Measurements from ENCODE around the gene AUTS2. TPM values are rescaled to one million over a fixed set of nuclear protein-coding genes. Genes with fewer than 3 reads are reported as not detected.

The AUTS2 gene
- polyA plus RNA-seq, 1 donor from 2014 or later = 97.3 TPM

DNA sequence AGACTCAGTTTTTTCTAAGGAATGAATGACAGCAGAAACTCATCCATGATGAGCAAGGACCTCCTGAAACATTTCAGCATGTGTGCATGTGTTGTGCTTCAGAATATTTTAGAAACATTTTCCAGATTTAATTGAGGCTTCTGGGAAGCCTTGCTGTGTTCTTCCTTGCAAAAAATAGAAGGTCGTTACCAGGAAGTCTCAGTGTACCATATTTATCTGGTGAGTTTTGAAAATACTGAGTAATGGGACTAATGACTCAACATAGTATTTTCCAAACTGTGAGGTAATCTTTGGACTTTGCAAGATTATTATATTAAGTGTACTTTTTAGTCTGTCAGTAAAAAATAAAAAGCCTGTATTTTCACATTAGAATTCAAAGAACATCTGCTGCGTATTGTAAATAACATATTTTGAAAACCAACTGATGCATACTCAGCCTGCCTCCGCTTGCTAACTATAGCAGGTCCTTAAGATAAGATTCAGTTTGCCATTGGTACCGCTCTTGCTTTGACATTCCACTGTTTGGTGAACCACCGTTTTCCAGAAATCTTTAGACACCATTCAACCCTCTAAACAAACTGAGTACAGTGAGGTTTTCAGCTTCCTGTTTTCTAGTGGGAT lies 794.1 kb downstream of the AUTS2 start:
- H3K79me2 ChIP-seq (replicated peaks; ENCODE audit: insufficient read depth, low read length) = no peaks in the 10 kb centered on the region
- no peaks in the 10 kb centered on the region for H3F3A ChIP-seq (ENCODE audit: insufficient read depth, low read length, poor library complexity, severe bottlenecking)
- no peak overlapping the region for H3K9ac ChIP-seq (ENCODE audit: low read length)
- no peaks in the 10 kb centered on the region for H3K9me2 ChIP-seq (ENCODE audit: insufficient read depth, low read length)
- H2AFZ ChIP-seq (ENCODE audit: low read depth, low read length) = no peak overlapping the region
- TF ChIP-seq TAF1 (IDR thresholded peaks at IDR 0.05; ENCODE audit: low read depth) = no peak
- TF ChIP-seq, protein P1, sequence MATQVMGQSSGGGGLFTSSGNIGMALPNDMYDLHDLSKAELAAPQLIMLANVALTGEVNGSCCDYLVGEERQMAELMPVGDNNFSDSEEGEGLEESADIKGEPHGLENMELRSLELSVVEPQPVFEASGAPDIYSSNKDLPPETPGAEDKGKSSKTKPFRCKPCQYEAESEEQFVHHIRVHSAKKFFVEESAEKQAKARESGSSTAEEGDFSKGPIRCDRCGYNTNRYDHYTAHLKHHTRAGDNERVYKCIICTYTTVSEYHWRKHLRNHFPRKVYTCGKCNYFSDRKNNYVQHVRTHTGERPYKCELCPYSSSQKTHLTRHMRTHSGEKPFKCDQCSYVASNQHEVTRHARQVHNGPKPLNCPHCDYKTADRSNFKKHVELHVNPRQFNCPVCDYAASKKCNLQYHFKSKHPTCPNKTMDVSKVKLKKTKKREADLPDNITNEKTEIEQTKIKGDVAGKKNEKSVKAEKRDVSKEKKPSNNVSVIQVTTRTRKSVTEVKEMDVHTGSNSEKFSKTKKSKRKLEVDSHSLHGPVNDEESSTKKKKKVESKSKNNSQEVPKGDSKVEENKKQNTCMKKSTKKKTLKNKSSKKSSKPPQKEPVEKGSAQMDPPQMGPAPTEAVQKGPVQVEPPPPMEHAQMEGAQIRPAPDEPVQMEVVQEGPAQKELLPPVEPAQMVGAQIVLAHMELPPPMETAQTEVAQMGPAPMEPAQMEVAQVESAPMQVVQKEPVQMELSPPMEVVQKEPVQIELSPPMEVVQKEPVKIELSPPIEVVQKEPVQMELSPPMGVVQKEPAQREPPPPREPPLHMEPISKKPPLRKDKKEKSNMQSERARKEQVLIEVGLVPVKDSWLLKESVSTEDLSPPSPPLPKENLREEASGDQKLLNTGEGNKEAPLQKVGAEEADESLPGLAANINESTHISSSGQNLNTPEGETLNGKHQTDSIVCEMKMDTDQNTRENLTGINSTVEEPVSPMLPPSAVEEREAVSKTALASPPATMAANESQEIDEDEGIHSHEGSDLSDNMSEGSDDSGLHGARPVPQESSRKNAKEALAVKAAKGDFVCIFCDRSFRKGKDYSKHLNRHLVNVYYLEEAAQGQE (IDR thresholded peaks at IDR 0.05; ENCODE audit: borderline replicate concordance) = no peak
- no peak overlapping the region for H3K4me3 ChIP-seq (ENCODE audit: low read length)
- H3K27me3 ChIP-seq (ENCODE audit: insufficient read depth, low read depth, low read length) = no peaks in the 10 kb centered on the region
- no peaks in the 10 kb centered on the region for H4K20me1 ChIP-seq (ENCODE audit: insufficient read depth)
- no peaks in the 10 kb centered on the region for H3K9me3 ChIP-seq (ENCODE audit: low read length)
- H3K27ac ChIP-seq (ENCODE audit: low read length) = no peak overlapping the region
- no peaks in the 10 kb centered on the region for H3K36me3 ChIP-seq (ENCODE audit: insufficient read depth, low read length)
- H3K4me2 ChIP-seq (ENCODE audit: low read length) = no peak overlapping the region

DNA sequence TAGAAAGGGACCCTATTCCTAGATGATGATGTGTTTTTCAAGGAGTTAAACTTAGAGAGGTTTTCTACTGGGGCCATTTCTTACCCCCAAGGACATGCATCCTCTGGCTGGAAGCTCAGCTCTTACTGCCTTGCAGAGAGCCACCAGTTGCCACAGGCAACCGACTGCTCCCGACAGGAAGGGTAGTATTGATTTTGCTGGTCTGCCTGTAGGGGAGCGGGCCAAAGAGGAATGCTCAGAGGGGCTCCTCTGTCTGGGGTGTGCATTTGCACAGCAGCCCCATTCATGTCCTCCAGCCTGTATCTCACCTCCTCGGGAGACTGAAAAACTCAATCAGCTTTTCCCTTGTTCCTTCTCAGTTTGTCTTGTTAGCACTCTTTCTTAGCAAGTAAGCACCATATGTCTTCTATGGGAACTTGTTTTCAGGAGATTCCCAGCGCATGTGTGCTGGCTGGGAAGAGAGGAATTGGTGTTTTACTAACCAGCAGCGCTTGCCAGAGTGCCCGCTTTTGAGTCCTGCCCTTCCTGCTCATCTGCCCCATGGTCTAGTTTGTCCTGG lies 794.7 kb downstream of the AUTS2 start:
- Histone ChIP-seq H3K9ac (ENCODE audit: low read length) (no peak overlapping the region), H3K9me3 (ENCODE audit: low read length) (no peaks in the 10 kb centered on the region), H3K36me3 (ENCODE audit: insufficient read depth, low read length) (no peaks in the 10 kb centered on the region), H3K79me2 (replicated peaks; ENCODE audit: insufficient read depth, low read length) (no peaks in the 10 kb centered on the region), H2AFZ (ENCODE audit: low read depth, low read length) (no peak overlapping the region), H3K27ac (ENCODE audit: low read length) (no peak overlapping the region), H3K9me2 (ENCODE audit: insufficient read depth, low read length) (no peaks in the 10 kb centered on the region), H4K20me1 (ENCODE audit: insufficient read depth) (no peaks in the 10 kb centered on the region), H3F3A (ENCODE audit: insufficient read depth, low read length, poor library complexity, severe bottlenecking) (no peaks in the 10 kb centered on the region), H3K27me3 (ENCODE audit: insufficient read depth, low read depth, low read length) (no peaks in the 10 kb centered on the region), H3K4me2 (ENCODE audit: low read length) (no peak overlapping the region), H3K4me3 (ENCODE audit: low read length) (no peak overlapping the region)
- TF ChIP-seq EZH2 (IDR thresholded peaks at IDR 0.05; ENCODE audit: borderline replicate concordance, insufficient read depth, low read length, poor library complexity, severe bottlenecking) (no peak), TAF1 (IDR thresholded peaks at IDR 0.05; ENCODE audit: low read depth) (no peak)
- TF ChIP-seq, protein P2, sequence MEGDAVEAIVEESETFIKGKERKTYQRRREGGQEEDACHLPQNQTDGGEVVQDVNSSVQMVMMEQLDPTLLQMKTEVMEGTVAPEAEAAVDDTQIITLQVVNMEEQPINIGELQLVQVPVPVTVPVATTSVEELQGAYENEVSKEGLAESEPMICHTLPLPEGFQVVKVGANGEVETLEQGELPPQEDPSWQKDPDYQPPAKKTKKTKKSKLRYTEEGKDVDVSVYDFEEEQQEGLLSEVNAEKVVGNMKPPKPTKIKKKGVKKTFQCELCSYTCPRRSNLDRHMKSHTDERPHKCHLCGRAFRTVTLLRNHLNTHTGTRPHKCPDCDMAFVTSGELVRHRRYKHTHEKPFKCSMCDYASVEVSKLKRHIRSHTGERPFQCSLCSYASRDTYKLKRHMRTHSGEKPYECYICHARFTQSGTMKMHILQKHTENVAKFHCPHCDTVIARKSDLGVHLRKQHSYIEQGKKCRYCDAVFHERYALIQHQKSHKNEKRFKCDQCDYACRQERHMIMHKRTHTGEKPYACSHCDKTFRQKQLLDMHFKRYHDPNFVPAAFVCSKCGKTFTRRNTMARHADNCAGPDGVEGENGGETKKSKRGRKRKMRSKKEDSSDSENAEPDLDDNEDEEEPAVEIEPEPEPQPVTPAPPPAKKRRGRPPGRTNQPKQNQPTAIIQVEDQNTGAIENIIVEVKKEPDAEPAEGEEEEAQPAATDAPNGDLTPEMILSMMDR (IDR thresholded peaks at IDR 0.05; ENCODE audit: poor library complexity, severe bottlenecking) = no peak

DNA sequence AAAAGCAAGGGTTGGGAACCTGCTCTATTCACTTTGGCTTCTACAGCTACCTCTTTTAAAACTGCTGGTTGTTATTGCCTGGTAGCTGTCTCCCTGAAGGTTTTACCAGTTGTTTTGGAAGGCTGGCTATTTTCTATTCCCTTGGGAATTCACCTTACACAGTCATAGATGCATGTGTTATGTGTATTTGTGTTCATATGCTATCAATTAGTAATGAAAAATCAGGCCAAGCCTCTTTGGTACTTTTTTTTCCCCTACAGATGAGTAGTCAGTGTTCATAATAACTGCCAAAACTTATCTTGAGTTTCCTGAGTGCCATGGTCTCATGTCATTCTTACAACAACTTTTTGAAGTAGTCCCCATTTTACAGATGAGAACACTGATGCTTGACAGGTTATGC lies 795.7 kb downstream of the AUTS2 start:
- Histone ChIP-seq H3K9me2 (ENCODE audit: insufficient read depth, low read length) (no peaks in the 10 kb centered on the region), H3K4me2 (ENCODE audit: low read length) (no peak overlapping the region), H3K79me2 (replicated peaks; ENCODE audit: insufficient read depth, low read length) (no peaks in the 10 kb centered on the region), H3F3A (ENCODE audit: insufficient read depth, low read length, poor library complexity, severe bottlenecking) (no peaks in the 10 kb centered on the region), H3K9me3 (ENCODE audit: low read length) (no peaks in the 10 kb centered on the region), H3K27me3 (ENCODE audit: insufficient read depth, low read depth, low read length) (no peaks in the 10 kb centered on the region), H3K27ac (ENCODE audit: low read length) (no peak overlapping the region), H3K9ac (ENCODE audit: low read length) (no peak overlapping the region), H3K36me3 (ENCODE audit: insufficient read depth, low read length) (no peaks in the 10 kb centered on the region), H4K20me1 (ENCODE audit: insufficient read depth) (no peaks in the 10 kb centered on the region), H2AFZ (ENCODE audit: low read depth, low read length) (no peak overlapping the region), H3K4me3 (ENCODE audit: low read length) (no peak overlapping the region)
- no peak for TF ChIP-seq EZH2 (IDR thresholded peaks at IDR 0.05; ENCODE audit: borderline replicate concordance, insufficient read depth, low read length, poor library complexity, severe bottlenecking)
- TF ChIP-seq, protein P1 (IDR thresholded peaks at IDR 0.05; ENCODE audit: borderline replicate concordance) = no peak
- TF ChIP-seq MXI1 (conservative IDR thresholded peaks at IDR 0.05; ENCODE audit: poor library complexity, severe bottlenecking) = no peak
- no peak for TF ChIP-seq SMC3 (conservative IDR thresholded peaks at IDR 0.05; ENCODE audit: poor library complexity)
- TF ChIP-seq, protein P2 (IDR thresholded peaks at IDR 0.05; ENCODE audit: poor library complexity, severe bottlenecking) = no peak
- TF ChIP-seq POLR2AphosphoS5 (IDR thresholded peaks at IDR 0.05) = no peak
- TF ChIP-seq TAF1 (IDR thresholded peaks at IDR 0.05; ENCODE audit: low read depth) = no peak
- no peak for TF ChIP-seq EP300 (conservative IDR thresholded peaks at IDR 0.05; ENCODE audit: poor library complexity, severe bottlenecking)
- TF ChIP-seq RAD21 (conservative IDR thresholded peaks at IDR 0.05) = no peak
